ENCODE data around the gene MEI1. TPM values are rescaled to one million over a fixed set of nuclear protein-coding genes. Genes with fewer than 3 reads are reported as not detected.

MEI1 gene
- total RNA-seq, 1 experiment from 2014 or later, result 0.20 TPM

DNA sequence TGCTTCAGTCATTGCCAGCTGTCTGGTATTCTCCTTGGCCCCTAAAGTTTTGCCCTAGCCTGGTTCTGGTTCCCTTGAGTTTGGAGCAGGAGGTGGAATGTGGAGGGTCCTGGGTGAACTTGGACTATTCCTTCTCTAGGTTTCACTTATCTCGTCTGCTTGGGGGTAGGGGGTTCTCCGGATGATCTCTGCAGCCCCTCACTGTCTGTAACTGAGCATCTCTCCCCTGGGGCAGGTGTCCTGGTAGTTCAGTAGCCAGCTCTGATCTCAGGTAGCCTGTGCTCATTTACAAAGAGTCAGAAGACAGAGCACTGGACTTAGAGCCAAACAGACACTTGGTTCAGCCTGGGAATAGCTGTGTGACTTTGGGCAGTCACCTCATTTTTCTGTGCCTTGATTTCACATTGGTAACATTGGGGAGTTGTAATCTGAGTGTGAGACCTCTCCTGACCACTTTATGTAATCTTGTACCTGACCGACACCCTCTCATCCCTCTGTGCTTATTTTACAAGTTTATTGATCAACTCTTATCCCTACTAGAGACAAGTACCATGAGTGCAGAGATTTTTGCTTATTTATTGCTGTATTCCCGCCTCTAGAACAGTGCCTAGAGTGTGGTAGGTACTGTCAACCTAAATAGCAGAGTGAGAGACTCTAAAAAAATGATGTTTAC lies 102.0 kb downstream of the MEI1 start:
- Histone ChIP-seq H2BK120ac (ENCODE audit: low read depth, low read length, poor library complexity, severe bottlenecking) (no peak overlapping the region), H2BK12ac (ENCODE audit: insufficient read length, low read depth, low read length) (no peak overlapping the region), H3T11ph (ENCODE audit: low read length) (no peak overlapping the region), H3K9me3 (ENCODE audit: control insufficient read depth, low read depth, low read length) (no peaks in the 10 kb centered on the region), H3K18ac (ENCODE audit: insufficient read length, low read depth, low read length) (no peak overlapping the region), H3K79me2 (ENCODE audit: insufficient read depth, low read length) (peaks cover 9% of the 10 kb centered on the region; the same call in 1 of the 2 replicates), H3K4ac (ENCODE audit: low read depth, low read length) (no peak overlapping the region), H3K27ac (ENCODE audit: insufficient read length, low read depth, low read length) (no peak overlapping the region), H3K79me1 (ENCODE audit: insufficient read depth, low read depth, low read length, poor library complexity, severe bottlenecking) (peaks cover 6% of the 10 kb centered on the region), H3K23me2 (ENCODE audit: insufficient read length, low read depth, low read length, poor library complexity, severe bottlenecking) (peaks cover 15% of the 10 kb centered on the region), H3K14ac (ENCODE audit: insufficient read depth, low read length) (peak overlapping the region; percentile 87; the same call in 1 of the 2 replicates), H3K9ac (ENCODE audit: extremely low read depth, insufficient read length, low read length) (peak overlapping the region; percentile 78), H2BK15ac (ENCODE audit: low read depth, low read length) (no peak overlapping the region), H4K20me1 (ENCODE audit: control insufficient read depth, insufficient read depth, insufficient read length) (no peaks in the 10 kb centered on the region), H3K4me1 (ENCODE audit: insufficient read depth, low read length) (peaks cover 6% of the 10 kb centered on the region; the same call in 1 of the 2 replicates), H3K23ac (ENCODE audit: insufficient read length, low read depth, low read length) (no peak overlapping the region), H3K27me3 (ENCODE audit: insufficient read depth, low read length) (no peaks in the 10 kb centered on the region), H4K91ac (ENCODE audit: insufficient read length, low read depth, low read length) (no peak overlapping the region), H4K5ac (ENCODE audit: insufficient read length, low read depth, low read length) (no peak overlapping the region), H2BK5ac (ENCODE audit: insufficient read length, low read length) (no peak overlapping the region), H3K4me2 (ENCODE audit: insufficient read depth, insufficient read length, low read length) (peak overlapping the region; percentile 90), H3K56ac (ENCODE audit: insufficient read length, low read depth, low read length) (no peak overlapping the region), H4K8ac (replicated peaks; ENCODE audit: insufficient read length, low read depth, low read length) (no peak overlapping the region), H2AK5ac (ENCODE audit: insufficient read length, low read length) (no peak overlapping the region), H2BK20ac (ENCODE audit: low read depth, low read length, poor library complexity, severe bottlenecking) (no peak overlapping the region), H2AFZ (ENCODE audit: low read length) (no peak overlapping the region)
- H3K9me3 Mint-ChIP-seq, result no peaks in the 10 kb centered on the region
- H3K27me3 Mint-ChIP-seq (ENCODE audit: low read depth), result no peaks in the 10 kb centered on the region
- TF ChIP-seq, protein P1, sequence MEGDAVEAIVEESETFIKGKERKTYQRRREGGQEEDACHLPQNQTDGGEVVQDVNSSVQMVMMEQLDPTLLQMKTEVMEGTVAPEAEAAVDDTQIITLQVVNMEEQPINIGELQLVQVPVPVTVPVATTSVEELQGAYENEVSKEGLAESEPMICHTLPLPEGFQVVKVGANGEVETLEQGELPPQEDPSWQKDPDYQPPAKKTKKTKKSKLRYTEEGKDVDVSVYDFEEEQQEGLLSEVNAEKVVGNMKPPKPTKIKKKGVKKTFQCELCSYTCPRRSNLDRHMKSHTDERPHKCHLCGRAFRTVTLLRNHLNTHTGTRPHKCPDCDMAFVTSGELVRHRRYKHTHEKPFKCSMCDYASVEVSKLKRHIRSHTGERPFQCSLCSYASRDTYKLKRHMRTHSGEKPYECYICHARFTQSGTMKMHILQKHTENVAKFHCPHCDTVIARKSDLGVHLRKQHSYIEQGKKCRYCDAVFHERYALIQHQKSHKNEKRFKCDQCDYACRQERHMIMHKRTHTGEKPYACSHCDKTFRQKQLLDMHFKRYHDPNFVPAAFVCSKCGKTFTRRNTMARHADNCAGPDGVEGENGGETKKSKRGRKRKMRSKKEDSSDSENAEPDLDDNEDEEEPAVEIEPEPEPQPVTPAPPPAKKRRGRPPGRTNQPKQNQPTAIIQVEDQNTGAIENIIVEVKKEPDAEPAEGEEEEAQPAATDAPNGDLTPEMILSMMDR (conservative IDR thresholded peaks at IDR 0.05), result no peak
- H3K27ac Mint-ChIP-seq, result peak overlapping the region; percentile 93 to 98 (median 97); a peak in 6 of 7 replicates
- H3K4me1 Mint-ChIP-seq, result peaks cover 32 to 33% of the 10 kb centered on the region in 2 experiments
- DNase-seq, result no peak
- no CpG with 5 or more reads among the region's 4 CpGs for WGBS (ENCODE audit: extremely low coverage, insufficient read length, low lambda C conversion rate)
- peaks cover 4 to 13% (median 5%) of the 10 kb centered on the region in 3 experiments; a peak in 6 of 7 replicates for H3K36me3 Mint-ChIP-seq (ENCODE audit: insufficient read depth in 1 of 3, low read depth in 3 of 3)
- H3K4me3 Mint-ChIP-seq, result peak overlapping the region; percentile 92 to 97

Measured in H9 (cell line).